Measurements from ENCODE around the gene THAP6.

DNA sequence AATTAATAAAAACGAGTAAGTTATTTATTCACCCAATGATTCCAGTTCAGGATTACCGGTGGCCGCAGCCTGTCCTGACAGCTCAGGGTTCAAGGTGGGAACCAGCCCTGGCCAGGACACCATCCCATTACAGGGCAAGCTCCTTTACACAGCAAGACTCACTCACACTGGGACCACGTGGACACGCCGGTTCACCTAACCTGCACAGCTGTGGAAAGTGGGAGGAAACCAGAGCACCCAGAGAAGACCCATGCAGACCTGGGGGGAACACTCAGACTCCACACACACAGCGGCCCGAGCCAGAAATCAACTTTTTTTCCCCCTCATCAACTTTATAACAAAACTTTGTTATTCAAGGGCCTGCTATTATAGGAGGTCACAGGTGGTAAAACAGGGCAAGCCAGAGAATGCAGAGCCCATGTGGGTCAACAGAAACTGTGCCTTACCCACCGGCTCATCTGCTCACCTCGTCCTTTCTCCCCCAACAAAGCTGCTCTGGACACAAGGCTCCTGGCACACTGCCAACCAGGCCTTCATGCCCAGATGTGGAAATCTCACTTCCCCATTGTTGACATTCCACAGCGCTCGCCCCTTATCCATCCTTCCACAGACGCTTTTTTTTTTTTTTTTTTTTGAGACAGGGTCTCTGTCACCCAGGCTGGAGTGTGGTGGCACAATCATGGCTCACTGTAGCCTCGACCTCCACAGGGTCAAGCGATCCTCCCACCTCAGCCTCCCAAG, 33.5 kb downstream of the THAP6 start:
- TF ChIP-seq, protein P1, sequence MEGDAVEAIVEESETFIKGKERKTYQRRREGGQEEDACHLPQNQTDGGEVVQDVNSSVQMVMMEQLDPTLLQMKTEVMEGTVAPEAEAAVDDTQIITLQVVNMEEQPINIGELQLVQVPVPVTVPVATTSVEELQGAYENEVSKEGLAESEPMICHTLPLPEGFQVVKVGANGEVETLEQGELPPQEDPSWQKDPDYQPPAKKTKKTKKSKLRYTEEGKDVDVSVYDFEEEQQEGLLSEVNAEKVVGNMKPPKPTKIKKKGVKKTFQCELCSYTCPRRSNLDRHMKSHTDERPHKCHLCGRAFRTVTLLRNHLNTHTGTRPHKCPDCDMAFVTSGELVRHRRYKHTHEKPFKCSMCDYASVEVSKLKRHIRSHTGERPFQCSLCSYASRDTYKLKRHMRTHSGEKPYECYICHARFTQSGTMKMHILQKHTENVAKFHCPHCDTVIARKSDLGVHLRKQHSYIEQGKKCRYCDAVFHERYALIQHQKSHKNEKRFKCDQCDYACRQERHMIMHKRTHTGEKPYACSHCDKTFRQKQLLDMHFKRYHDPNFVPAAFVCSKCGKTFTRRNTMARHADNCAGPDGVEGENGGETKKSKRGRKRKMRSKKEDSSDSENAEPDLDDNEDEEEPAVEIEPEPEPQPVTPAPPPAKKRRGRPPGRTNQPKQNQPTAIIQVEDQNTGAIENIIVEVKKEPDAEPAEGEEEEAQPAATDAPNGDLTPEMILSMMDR (IDR thresholded peaks at IDR 0.05) = no peak
- no peak for TF ChIP-seq POLR2A (IDR thresholded peaks at IDR 0.05)
